ENCODE data around the gene FOXO1. TPM values are rescaled to one million over a fixed set of nuclear protein-coding genes. Genes with fewer than 3 reads are reported as not detected.
"Not testable (repeated sequence)": the region's sequence is repeated elsewhere in the genome, so short reads cannot be mapped to it uniquely, and the experiment has no call there.

FOXO1 gene
- total and polyA plus RNA-seq, 3 experiments from 2014 or later: 32.6 to 56.2 (median 32.9) TPM

DNA sequence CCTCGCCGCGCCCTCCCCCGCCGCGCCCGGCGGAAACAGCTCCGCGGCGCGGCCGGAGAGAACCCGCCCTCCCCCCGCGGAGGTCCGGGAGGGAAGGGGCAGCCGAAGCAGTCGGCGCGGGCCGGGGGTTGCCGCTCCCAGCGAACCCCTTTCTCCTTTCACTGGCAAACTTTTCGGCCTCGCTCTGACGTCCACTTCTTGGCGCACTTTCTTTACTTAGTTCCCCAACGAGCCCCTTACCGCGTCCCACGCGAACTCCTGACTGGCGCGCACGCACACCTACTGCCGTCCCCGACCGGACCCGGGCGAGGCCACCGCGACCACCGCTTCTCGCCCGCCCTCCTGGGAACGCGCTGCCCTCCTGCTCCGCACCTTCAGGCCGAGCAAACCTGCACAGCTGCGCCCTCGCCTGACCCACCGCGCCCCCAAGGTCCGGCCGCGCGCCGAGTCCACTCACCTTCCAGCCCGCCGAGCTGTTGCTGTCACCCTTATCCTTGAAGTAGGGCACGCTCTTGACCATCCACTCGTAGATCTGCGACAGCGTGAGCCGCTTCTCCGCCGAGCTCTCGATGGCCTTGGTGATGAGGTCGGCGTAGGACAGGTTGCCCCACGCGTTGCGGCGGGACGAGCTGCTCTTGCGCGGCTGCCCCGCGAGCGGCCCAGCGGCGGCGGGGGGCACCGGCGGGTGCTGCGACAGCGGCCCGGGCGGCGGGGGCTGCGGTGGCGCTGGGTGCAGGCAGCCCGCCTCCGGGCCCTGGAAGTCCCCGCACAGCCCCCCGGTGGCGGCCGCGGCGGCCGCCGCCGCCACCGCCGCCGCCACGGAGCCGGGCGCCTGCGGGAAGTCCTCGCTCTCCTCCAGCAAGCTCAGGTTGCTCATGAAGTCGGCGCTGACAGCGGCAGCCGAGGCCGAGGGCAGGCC is 1.1 kb downstream of the FOXO1 start:
- peak; percentile 24 to 65 (median 45) for DNase-seq
- CTCF ChIA-PET: interaction anchor here (0.9 to 2.1 kb wide), 10 partner anchors 11 to 596 kb away, joined by 3 to 7 read pairs (median 4); no protein-coding TSS in a partner anchor
- H3K4me1 Mint-ChIP-seq: peaks cover 42 to 48% (median 48%) of the 10 kb centered on the region in 3 donors

DNA sequence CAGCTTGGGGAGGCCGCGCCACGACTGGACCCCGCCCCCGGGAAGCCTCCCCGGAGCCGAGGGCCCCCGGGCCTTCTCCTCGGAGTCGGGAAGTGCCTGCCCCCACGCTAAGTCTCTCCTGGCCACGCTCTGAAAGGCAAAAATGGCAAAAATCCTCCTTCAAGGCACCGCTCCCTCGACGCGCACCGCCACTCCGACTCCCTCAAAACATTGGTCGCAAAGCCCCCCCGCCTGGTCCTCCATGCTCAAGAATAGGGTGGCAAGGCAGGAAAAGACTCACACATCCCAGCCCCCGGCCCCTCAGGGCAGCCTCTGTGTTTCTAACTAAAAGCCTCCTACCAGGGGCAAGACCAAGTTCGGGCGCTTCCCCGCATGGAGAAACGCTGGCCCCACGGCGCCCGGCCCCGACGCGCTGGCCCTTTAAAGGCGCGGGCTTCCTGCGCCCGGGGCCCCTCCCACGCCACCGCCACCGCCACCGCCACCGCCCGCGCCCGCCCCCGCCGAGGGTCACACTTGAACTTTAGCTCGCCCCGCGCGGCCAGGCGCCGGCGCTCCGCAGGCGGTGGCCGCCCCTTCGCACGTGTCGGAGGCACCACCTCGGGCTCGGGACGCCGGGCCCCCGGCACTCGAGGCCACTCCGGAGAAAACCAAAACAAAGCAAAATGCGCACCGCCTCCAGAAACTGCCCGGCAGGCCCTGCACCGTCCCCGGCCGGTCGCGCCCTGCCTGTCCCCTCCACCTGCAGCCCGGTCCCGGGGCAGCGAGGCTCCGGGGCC is 1.9 kb downstream of the FOXO1 start:
- Mint-ChIP-seq H3K9me3 (no peaks in the 10 kb centered on the region), H3K36me3 (peaks cover 0 to 26% (median 0%) of the 10 kb centered on the region in 3 donors), H3K4me1 (peaks cover 50 to 57% (median 57%) of the 10 kb centered on the region in 3 donors), H3K4me3 (peak overlapping the region; percentile 93 to 98 (median 97)), H3K27me3 (no peaks in the 10 kb centered on the region), H3K27ac (peak overlapping the region; percentile 78 to 98 (median 96))
- H3K4me1 ChIP-seq (ENCODE audit: insufficient read depth, low read length): peaks cover 48% of the 10 kb centered on the region
- H3K27me3 ChIP-seq (ENCODE audit: insufficient read depth, low read length, poor library complexity, severe bottlenecking): no peaks in the 10 kb centered on the region
- H3K27ac ChIP-seq (ENCODE audit: low read depth, low read length): peak overlapping the region; percentile 79
- no peaks in the 10 kb centered on the region for H3K9me3 ChIP-seq (ENCODE audit: low read length)
- peak overlapping the region; percentile 87 for H3K4me3 ChIP-seq (ENCODE audit: low read length)
- CTCF ChIA-PET: interaction anchor here (0.8 to 2.1 kb wide), 13 partner anchors 12 to 721 kb away, joined by 3 to 7 read pairs (median 3); no protein-coding TSS in a partner anchor
- POLR2A ChIA-PET: interaction anchor here (0.6 to 2.3 kb wide), 17 partner anchors 12 to 596 kb away, joined by 3 to 9 read pairs (median 3); no protein-coding TSS in a partner anchor
- DNase-seq: peak; percentile 54 to 72 (median 67)
- no peaks in the 10 kb centered on the region for H3K36me3 ChIP-seq (ENCODE audit: insufficient read depth, low read length)

More for the DNA sequence above, 1.1 kb downstream of the FOXO1 start:
- Mint-ChIP-seq H3K27ac (peak overlapping the region; percentile 82 to 96 (median 92)), H3K36me3 (peaks cover 0 to 26% (median 0%) of the 10 kb centered on the region in 3 donors), H3K27me3 (no peaks in the 10 kb centered on the region), H3K9me3 (no peaks in the 10 kb centered on the region), H3K4me3 (peak overlapping the region; percentile 90 to 97 (median 95))
- peak overlapping the region; percentile 87 for H3K4me3 ChIP-seq (ENCODE audit: low read length)
- no peaks in the 10 kb centered on the region for H3K36me3 ChIP-seq (ENCODE audit: insufficient read depth, low read length)
- H3K4me1 ChIP-seq (ENCODE audit: insufficient read depth, low read length): peaks cover 40% of the 10 kb centered on the region
- no peaks in the 10 kb centered on the region for H3K27me3 ChIP-seq (ENCODE audit: insufficient read depth, low read length, poor library complexity, severe bottlenecking)
- H3K9me3 ChIP-seq (ENCODE audit: low read length): no peaks in the 10 kb centered on the region
- H3K27ac ChIP-seq (ENCODE audit: low read depth, low read length): peak overlapping the region; percentile 79
- POLR2A ChIA-PET: interaction anchor here (0.6 to 2.3 kb wide), 15 partner anchors 10 to 597 kb away, joined by 3 to 9 read pairs (median 4); no protein-coding TSS in a partner anchor

DNA sequence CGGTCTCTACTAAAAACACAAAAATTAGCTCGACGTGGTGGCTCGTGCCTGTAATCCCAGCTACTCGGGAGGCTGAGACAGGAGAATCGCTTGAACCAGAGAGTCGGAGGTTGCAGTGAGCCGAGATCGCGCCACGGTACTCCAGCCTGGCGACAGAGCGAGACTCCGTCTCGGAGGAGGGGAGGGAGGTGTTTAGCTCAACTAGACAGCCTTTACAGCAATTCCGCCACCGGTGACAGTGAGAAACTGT is 2.4 kb downstream of the FOXO1 start:
- H3K4me1 ChIP-seq (ENCODE audit: insufficient read depth, low read length): peaks cover 52% of the 10 kb centered on the region
- Mint-ChIP-seq H3K36me3 (peaks cover 0 to 26% (median 0%) of the 10 kb centered on the region in 3 donors), H3K27ac (peak overlapping the region; percentile 78 to 98 (median 96)), H3K4me3 (peak overlapping the region; percentile 93 to 98 (median 97)), H3K4me1 (peaks cover 54 to 61% (median 60%) of the 10 kb centered on the region in 3 donors)
- peak overlapping the region; percentile 79 for H3K27ac ChIP-seq (ENCODE audit: low read depth, low read length)
- ChIA-PET POLR2A (interaction anchor here (0.5 to 1.6 kb wide), 7 partner anchors 10 to 474 kb away, joined by 3 to 6 read pairs (median 3); no protein-coding TSS in a partner anchor), CTCF (interaction anchor here (0.8 to 1.9 kb wide), 9 partner anchors 11 to 721 kb away, joined by 3 to 7 read pairs (median 3); no protein-coding TSS in a partner anchor)
- H3K27me3 ChIP-seq (ENCODE audit: insufficient read depth, low read length, poor library complexity, severe bottlenecking); H3K36me3 ChIP-seq (ENCODE audit: insufficient read depth, low read length); H3K9me3 Mint-ChIP-seq; H3K9me3 ChIP-seq (ENCODE audit: low read length); H3K27me3 Mint-ChIP-seq: not testable (repeated sequence)
- DNase-seq: peak in 3 of 5 donors; percentile 57 to 82 (median 73)
- peak overlapping the region; percentile 87 for H3K4me3 ChIP-seq (ENCODE audit: low read length)

DNA sequence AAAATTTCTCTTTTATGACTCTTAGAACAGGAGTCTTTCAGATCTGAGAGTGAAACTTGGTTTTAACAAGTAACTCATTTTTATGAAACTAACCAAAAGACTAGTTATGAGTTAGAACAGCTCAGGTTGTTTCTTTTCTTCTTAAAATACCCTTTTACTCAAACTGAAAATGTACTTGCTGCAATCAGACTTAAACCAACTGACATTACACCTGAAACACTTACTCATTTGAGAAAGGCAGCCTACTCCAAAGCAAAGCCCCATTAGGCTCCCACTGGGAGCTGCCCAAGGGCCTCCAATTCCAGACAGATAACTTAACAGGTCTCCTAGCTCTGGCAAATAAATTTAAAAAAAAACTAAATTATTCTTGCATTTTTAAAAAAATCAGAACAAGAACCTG is 3.6 kb downstream of the FOXO1 start:
- DNase-seq: no peak
- Mint-ChIP-seq H3K9me3 (no peaks in the 10 kb centered on the region), H3K4me3 (peak overlapping the region; percentile 85 to 97 (median 97)), H3K36me3 (peaks cover 0 to 31% (median 5%) of the 10 kb centered on the region in 3 donors), H3K27ac (peak overlapping the region; percentile 44 to 94 (median 72)), H3K27me3 (no peaks in the 10 kb centered on the region), H3K4me1 (peaks cover 54 to 64% (median 64%) of the 10 kb centered on the region in 3 donors)
- CTCF ChIA-PET: interaction anchor here (1.3 to 1.7 kb wide), 2 partner anchors 473 to 593 kb away, joined by 3 to 5 read pairs; no protein-coding TSS in a partner anchor
- Histone ChIP-seq H3K4me3 (ENCODE audit: low read length) (peak overlapping the region; percentile 87), H3K9me3 (ENCODE audit: low read length) (no peaks in the 10 kb centered on the region), H3K27me3 (ENCODE audit: insufficient read depth, low read length, poor library complexity, severe bottlenecking) (no peaks in the 10 kb centered on the region), H3K27ac (ENCODE audit: low read depth, low read length) (no peak overlapping the region), H3K4me1 (ENCODE audit: insufficient read depth, low read length) (peaks cover 50% of the 10 kb centered on the region), H3K36me3 (ENCODE audit: insufficient read depth, low read length) (no peaks in the 10 kb centered on the region)
- POLR2A ChIA-PET: interaction anchor here (0.7 kb wide), 1 partner anchor 12 kb away, joined by 3 read pairs; no protein-coding TSS in a partner anchor

DNA sequence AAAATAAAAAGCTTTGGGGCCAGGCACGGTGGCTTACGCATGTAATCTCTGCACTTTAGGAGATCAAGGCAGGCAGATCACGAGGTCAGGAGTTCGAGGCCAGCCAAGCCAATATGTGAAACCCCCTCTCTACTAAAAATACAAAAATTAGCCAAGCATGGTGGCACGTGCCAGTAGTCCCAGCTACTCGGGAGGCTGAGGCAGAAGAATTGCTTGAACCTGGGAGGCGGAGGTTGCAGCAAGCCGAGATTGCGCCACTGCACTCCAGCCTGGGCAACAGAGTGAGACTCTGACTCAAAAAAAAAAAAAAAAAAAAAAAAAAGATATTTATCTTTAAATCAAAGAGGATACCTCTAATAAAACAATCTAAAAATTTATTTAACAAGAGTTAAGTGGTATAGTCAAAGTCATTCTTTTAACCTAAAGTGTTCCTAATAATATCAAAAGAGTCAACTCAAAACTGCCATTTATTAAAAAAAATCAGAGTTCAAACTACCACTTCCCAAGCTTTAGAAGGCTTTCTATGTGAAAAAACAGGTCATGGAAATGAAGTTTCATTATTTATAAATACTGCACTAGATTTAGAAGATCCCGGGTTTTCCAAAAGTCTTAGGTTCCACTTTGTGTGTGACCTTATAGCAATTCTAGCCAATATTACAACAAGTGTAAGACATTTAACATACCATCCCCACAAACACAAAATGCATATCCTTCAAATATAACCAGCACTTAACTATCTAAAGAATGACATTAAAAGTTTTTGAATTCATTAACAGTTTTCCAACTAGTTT is 4.4 kb downstream of the FOXO1 start:
- no peaks in the 10 kb centered on the region for H3K36me3 ChIP-seq (ENCODE audit: insufficient read depth, low read length)
- POLR2A ChIA-PET: no interaction called here
- CTCF ChIA-PET: interaction anchor here (1.3 kb wide), 1 partner anchor 593 kb away, joined by 3 read pairs; no protein-coding TSS in a partner anchor
- Mint-ChIP-seq H3K36me3 (peaks cover 0 to 26% (median 5%) of the 10 kb centered on the region in 3 donors), H3K27me3 (no peaks in the 10 kb centered on the region), H3K4me3 (peak overlapping the region; percentile 85 to 97 (median 97)), H3K9me3 (no peaks in the 10 kb centered on the region), H3K27ac (peak overlapping the region; percentile 43 to 94 (median 80)), H3K4me1 (peaks cover 54 to 65% (median 65%) of the 10 kb centered on the region in 3 donors)
- DNase-seq: no peak
- H3K27ac ChIP-seq (ENCODE audit: low read depth, low read length): no peak overlapping the region
- H3K27me3 ChIP-seq (ENCODE audit: insufficient read depth, low read length, poor library complexity, severe bottlenecking): no peaks in the 10 kb centered on the region
- H3K4me3 ChIP-seq (ENCODE audit: low read length): peak overlapping the region; percentile 87
- H3K9me3 ChIP-seq (ENCODE audit: low read length): no peaks in the 10 kb centered on the region
- peaks cover 52% of the 10 kb centered on the region for H3K4me1 ChIP-seq (ENCODE audit: insufficient read depth, low read length)

DNA sequence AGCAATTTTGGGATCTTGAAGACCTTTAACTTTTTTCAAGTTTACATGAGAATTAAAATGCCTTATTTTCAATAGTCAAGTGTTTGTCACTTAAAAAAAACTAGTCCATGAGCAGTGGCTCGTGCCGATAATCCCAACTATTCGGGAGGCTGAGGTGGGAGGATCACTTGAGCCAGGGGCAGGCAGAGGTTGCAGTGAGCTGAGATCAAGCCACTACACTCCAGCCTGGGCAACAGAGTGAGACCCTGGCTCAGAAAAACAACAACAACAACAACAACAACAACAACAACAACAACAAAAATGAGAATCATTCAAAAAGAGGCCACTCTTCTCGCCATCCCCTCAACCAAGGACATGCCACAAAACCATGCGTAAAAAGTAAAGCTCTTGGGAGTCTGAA is 5.7 kb downstream of the FOXO1 start:
- no peak overlapping the region for H3K4me3 ChIP-seq (ENCODE audit: low read length)
- ChIA-PET CTCF (no interaction called here), POLR2A (no interaction called here)

DNA sequence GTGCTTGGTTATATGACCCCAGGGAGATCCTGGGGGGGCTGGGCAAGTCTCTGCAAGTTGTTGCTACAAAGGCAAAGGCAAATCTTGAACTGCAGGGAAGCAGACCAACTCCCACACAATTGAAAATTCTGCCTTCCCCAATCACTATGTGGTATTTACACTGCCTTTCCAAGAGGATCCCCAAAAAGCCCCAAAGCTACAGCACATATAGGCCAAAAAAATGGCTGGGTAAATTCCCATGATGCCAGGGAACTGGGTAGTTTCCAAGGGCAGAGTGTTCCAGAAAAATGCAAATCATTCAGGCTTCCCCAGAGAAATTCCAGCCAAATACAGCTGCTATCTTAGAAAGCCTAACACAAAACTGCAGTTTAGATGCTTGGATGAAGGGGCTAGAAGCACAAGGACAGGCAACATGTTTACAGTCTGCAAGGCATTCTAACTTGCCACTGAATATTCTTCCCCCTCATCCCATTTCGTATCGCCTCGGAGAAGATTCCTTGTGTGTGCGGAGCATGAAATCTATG is 6.2 kb downstream of the FOXO1 start:
- H3K27me3 Mint-ChIP-seq: no peaks in the 10 kb centered on the region
- no peak overlapping the region for H3K27ac ChIP-seq (ENCODE audit: low read depth, low read length)
- H3K9me3 ChIP-seq (ENCODE audit: low read length): no peaks in the 10 kb centered on the region
- peak overlapping the region in 4 of 8 donors; percentile 24 to 94 (median 42) for H3K27ac Mint-ChIP-seq
- peak overlapping the region in 6 of 7 donors; percentile 11 to 71 (median 36) for H3K4me3 Mint-ChIP-seq
- CTCF ChIA-PET: interaction anchor here (1.4 kb wide), 1 partner anchor 8 kb away, joined by 3 read pairs; no protein-coding TSS in a partner anchor
- no peak for DNase-seq
- peaks cover 0 to 20% (median 5%) of the 10 kb centered on the region in 3 donors for H3K36me3 Mint-ChIP-seq
- H3K36me3 ChIP-seq (ENCODE audit: insufficient read depth, low read length): no peaks in the 10 kb centered on the region
- H3K4me1 Mint-ChIP-seq: peaks cover 63 to 84% (median 83%) of the 10 kb centered on the region in 3 donors
- H3K27me3 ChIP-seq (ENCODE audit: insufficient read depth, low read length, poor library complexity, severe bottlenecking): no peaks in the 10 kb centered on the region
- H3K4me3 ChIP-seq (ENCODE audit: low read length): no peak overlapping the region
- peaks cover 69% of the 10 kb centered on the region for H3K4me1 ChIP-seq (ENCODE audit: insufficient read depth, low read length)
- no peaks in the 10 kb centered on the region for H3K9me3 Mint-ChIP-seq
- POLR2A ChIA-PET: no interaction called here

More for the DNA sequence above, 5.7 kb downstream of the FOXO1 start:
- no peak for DNase-seq
- H3K4me1 Mint-ChIP-seq: peaks cover 62 to 79% (median 79%) of the 10 kb centered on the region in 3 donors
- H3K27ac ChIP-seq (ENCODE audit: low read depth, low read length): no peak overlapping the region
- no peaks in the 10 kb centered on the region for H3K27me3 ChIP-seq (ENCODE audit: insufficient read depth, low read length, poor library complexity, severe bottlenecking)
- peak overlapping the region in 4 of 8 donors; percentile 7 to 94 (median 52) for H3K27ac Mint-ChIP-seq
- H3K36me3 ChIP-seq (ENCODE audit: insufficient read depth, low read length): no peaks in the 10 kb centered on the region
- no peaks in the 10 kb centered on the region for H3K9me3 ChIP-seq (ENCODE audit: low read length)
- H3K4me1 ChIP-seq (ENCODE audit: insufficient read depth, low read length): peaks cover 64% of the 10 kb centered on the region
- no peaks in the 10 kb centered on the region for H3K27me3 Mint-ChIP-seq
- peak overlapping the region in 4 of 7 donors; percentile 44 to 71 (median 52) for H3K4me3 Mint-ChIP-seq
- H3K36me3 Mint-ChIP-seq: peaks cover 0 to 23% (median 5%) of the 10 kb centered on the region in 3 donors
- no peaks in the 10 kb centered on the region for H3K9me3 Mint-ChIP-seq

All from CD8-positive, alpha-beta memory T cell (primary cell).